ENCODE measurements around the gene ZNF700.

- TF ChIP-seq CTCF (IDR thresholded peaks at IDR 0.05; ENCODE audit: low read depth, low read length) (no peak), MYC (IDR thresholded peaks at IDR 0.05; ENCODE audit: low read depth, low read length) (no peak)
Observed at GRCh38 chr19:11978492-11979100, 53.7 kb downstream of the ZNF700 start.

Data from NB4 (cell line).